Nucleus accumbens (tissue), 56 donors: ENCODE data around the gene NDUFC1.
"Not testable (repeated sequence)": the region's sequence is repeated elsewhere in the genome, so short reads cannot be mapped to it uniquely, and the experiment has no call there.

Experiments used
- DNase-seq, 56 donors: peaks; one replicate each; lab custom pipeline; 2025; lab: John Stamatoyannopoulos, UW

Gene NDUFC1

DNA sequence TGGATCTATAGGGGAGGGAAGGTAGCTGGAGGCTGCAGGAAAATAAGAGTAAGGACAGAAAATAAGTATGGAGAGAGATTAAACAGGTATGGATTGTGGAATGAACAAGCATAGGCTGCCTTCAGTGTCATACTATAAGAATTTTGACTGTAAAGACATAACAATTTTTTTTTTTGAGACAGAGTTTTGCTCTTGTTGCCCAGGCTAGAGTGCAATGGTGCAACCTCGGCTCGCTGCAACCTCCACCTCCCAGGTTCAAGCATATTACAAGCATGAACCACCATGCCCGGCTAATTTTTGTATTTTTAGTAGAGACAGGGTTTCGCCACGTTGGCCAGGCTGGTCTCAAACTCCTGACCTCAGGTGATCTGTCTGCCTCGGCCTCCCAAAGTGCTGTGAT lies 46.7 kb downstream of the NDUFC1 start:
- not testable (repeated sequence) for DNase-seq

- no peak for DNase-seq
Measured at GRCh38 chr4:139253713-139254112, 48.6 kb downstream of the NDUFC1 start.

DNA sequence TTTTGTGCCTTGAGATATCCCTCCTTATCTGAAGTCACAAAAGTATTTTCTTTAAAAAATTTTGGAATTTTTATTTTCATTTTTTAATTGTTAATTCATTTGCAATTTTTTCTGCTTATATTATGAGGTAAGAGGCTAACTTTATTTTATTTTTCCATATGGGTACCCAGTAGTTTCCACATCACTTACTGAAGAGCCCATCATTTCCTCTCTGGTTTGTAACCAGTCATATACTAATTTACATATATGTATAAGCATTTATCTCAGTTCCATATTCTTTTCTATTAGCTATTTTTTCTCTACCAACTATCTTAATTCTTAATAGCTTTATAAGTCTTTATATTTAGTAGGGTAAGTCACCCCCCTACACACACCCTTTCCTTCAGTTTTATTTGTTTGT lies 49.2 kb downstream of the NDUFC1 start:
- DNase-seq = no peak

- no peak for DNase-seq
Measured at GRCh38 chr4:139247700-139248238, 54.5 kb downstream of the NDUFC1 start.

DNA sequence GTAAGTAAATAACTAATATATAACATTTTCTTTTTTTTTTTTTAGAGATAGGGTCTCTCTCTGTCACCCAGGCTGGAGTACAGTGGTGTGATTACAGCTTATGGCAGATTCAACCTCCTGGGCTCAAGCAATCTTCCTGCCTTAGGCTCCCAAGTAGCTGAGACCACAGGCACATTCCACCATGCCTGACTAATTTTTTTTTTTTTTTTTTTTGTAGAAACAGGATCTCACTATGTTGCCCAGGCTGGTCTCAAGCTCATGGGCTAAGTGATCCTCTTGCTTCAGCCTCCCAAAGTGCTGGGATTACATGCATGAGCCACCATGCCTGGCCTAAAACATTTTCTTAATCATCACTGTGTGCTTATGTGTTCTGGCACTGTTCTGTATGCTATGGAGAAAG lies 55.0 kb downstream of the NDUFC1 start:
- DNase-seq = no peak

GRCh38 chr4:139246166-139246565 lies 56.1 kb downstream of the NDUFC1 start:
- no peak for DNase-seq

DNA sequence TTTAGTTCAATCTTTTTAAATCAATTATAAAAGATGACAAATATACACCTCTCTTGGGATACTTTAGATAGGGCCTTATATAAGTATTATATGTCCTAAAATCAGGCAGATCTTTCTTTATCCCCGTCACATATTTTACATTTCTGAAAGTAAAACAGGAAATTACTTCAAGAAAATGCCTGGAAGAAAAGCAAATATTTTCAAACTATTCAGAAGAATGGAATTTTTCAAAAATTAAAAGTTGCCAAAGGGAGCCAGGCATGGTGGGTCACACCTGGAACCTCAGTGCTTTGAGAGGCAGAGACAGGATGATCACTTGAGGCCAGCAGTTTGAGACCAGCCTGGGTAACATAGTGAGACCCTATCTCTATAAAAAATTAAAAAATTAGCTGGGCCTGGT lies 56.7 kb downstream of the NDUFC1 start:
- DNase-seq = no peak

- DNase-seq = no peak
Measured at GRCh38 chr4:139243448-139244365, 58.6 kb downstream of the NDUFC1 start.

- no peak for DNase-seq
Measured at GRCh38 chr4:139242511-139243051, 59.7 kb downstream of the NDUFC1 start.

GRCh38 chr4:139241784-139242151 lies 60.5 kb downstream of the NDUFC1 start:
- no peak for DNase-seq

- no peak for DNase-seq
Measured at GRCh38 chr4:139241086-139241783, 61.0 kb downstream of the NDUFC1 start.
